ENCODE results near the gene ZNF22. TPM values are rescaled to one million over a fixed set of nuclear protein-coding genes. Genes with fewer than 3 reads are reported as not detected.

Gene ZNF22
- total RNA-seq (2014; rRNA removed; shearing (Covaris generic)): 10.0 and 13.9 TPM in 2 replicates

GRCh38 chr10:45000752-45001380 is at the start of gene ZNF22:
ZNF22 (plus strand) TSS chr10:45000923; CDS start chr10:45003369, 2,446 bp downstream.
- in situ Hi-C loops (cut with HindIII; ENCODE audit: low sequenced_read_pairs): no loop called here

GRCh38 chr10:44951576-44952226 is 49.0 kb upstream of the ZNF22 start:
- in situ Hi-C loops (cut with HindIII; ENCODE audit: low sequenced_read_pairs): no loop called here

More at GRCh38 chr10:45000752-45001380, at the start of gene ZNF22:
- DNase-seq (ENCODE audit: low spot score): peak; percentile 59

GRCh38 chr10:44952779-44953231 is 47.9 kb upstream of the ZNF22 start:
- no peak for DNase-seq (ENCODE audit: low spot score)
- in situ Hi-C loops (cut with HindIII; ENCODE audit: low sequenced_read_pairs): no loop called here

More at GRCh38 chr10:44951576-44952226, 49.0 kb upstream of the ZNF22 start:
- DNase-seq (ENCODE audit: low spot score): no peak

GRCh38 chr10:44954042-44954441 is 46.7 kb upstream of the ZNF22 start:
- in situ Hi-C loops (cut with HindIII; ENCODE audit: low sequenced_read_pairs): no loop called here
- DNase-seq (ENCODE audit: low spot score): no peak

GRCh38 chr10:44954962-44955361 is 45.8 kb upstream of the ZNF22 start:
- no peak for DNase-seq (ENCODE audit: low spot score)
- in situ Hi-C loops (cut with HindIII; ENCODE audit: low sequenced_read_pairs): no loop called here

- in situ Hi-C loops (cut with HindIII; ENCODE audit: low sequenced_read_pairs): no loop called here
- peak; percentile 96 for DNase-seq (ENCODE audit: low spot score)
These were observed 45.2 kb upstream of the ZNF22 start for GRCh38 chr10:44955413-44956070.

- in situ Hi-C loops (cut with HindIII; ENCODE audit: low sequenced_read_pairs): no loop called here
- no peak for DNase-seq (ENCODE audit: low spot score)
These were observed 44.5 kb upstream of the ZNF22 start for GRCh38 chr10:44956226-44956625.

GRCh38 chr10:44956717-44957706 is 43.7 kb upstream of the ZNF22 start:
- DNase-seq (ENCODE audit: low spot score): no peak
- in situ Hi-C loops (cut with HindIII; ENCODE audit: low sequenced_read_pairs): no loop called here

GRCh38 chr10:44958196-44958897 is 42.4 kb upstream of the ZNF22 start:
- peak; percentile 61 for DNase-seq (ENCODE audit: low spot score)
- in situ Hi-C loops (cut with HindIII; ENCODE audit: low sequenced_read_pairs): no loop called here

GRCh38 chr10:44958898-44959246 is 41.9 kb upstream of the ZNF22 start:
- in situ Hi-C loops (cut with HindIII; ENCODE audit: low sequenced_read_pairs): no loop called here

GRCh38 chr10:44959247-44960087 is 41.3 kb upstream of the ZNF22 start, which contains the start of gene RASSF4:
RASSF4 (plus strand) TSS chr10:44959802; CDS start chr10:44970203, 10,401 bp downstream.
- in situ Hi-C loops (cut with HindIII; ENCODE audit: low sequenced_read_pairs): no loop called here
- peak; percentile 93 for DNase-seq (ENCODE audit: low spot score)

More at GRCh38 chr10:44958898-44959246, 41.9 kb upstream of the ZNF22 start:
- no peak for DNase-seq (ENCODE audit: low spot score)

GRCh38 chr10:44960088-44960460 is 40.6 kb upstream of the ZNF22 start:
- in situ Hi-C loops (cut with HindIII; ENCODE audit: low sequenced_read_pairs): no loop called here
- DNase-seq (ENCODE audit: low spot score): no peak

- in situ Hi-C loops (cut with HindIII; ENCODE audit: low sequenced_read_pairs): no loop called here
- no peak for DNase-seq (ENCODE audit: low spot score)
These were observed 40.1 kb upstream of the ZNF22 start for GRCh38 chr10:44960482-44961229.

- DNase-seq (ENCODE audit: low spot score): no peak
- in situ Hi-C loops (cut with HindIII; ENCODE audit: low sequenced_read_pairs): no loop called here
These were observed 39.5 kb upstream of the ZNF22 start for GRCh38 chr10:44961230-44961571.

- DNase-seq (ENCODE audit: low spot score): no peak
- in situ Hi-C loops (cut with HindIII; ENCODE audit: low sequenced_read_pairs): no loop called here
These were observed 38.6 kb upstream of the ZNF22 start for GRCh38 chr10:44961931-44962750.

Measured in G401 (cell line).